HG02588 (cell line): ENCODE data around the gene UBC.
"Not testable (repeated sequence)": the region's sequence is repeated elsewhere in the genome, so short reads cannot be mapped to it uniquely, and the experiment has no call there.

Experiments used
- ATAC-seq: cut with Tn5 transposase; IDR thresholded peaks from one replicate; pipeline ENCODE4 v1.9.1; 2021; ENCODE audit warnings: mild to moderate bottlenecking, moderate library complexity; ENCODE audit not compliant: unreplicated experiment

The UBC gene

DNA sequence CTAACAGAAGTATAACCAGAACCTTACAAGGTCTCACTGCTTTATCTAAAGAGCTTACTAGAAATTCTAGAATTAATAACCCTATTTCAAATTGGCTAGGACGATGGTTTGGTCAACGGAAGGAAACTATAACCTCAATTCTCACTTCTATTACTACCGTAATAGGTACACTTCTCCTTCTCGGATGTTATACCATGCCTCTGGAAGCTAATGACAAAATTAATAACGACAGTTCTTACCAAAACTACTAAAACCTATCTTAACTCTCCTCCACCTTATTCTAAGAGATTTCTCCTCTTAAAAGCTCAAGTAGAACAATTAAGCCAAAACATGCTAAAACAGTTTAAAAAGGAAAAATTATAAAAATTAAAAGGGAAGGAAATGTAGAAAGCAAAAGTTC, 23.7 kb upstream of the UBC start:
- no peak for ATAC-seq

DNA sequence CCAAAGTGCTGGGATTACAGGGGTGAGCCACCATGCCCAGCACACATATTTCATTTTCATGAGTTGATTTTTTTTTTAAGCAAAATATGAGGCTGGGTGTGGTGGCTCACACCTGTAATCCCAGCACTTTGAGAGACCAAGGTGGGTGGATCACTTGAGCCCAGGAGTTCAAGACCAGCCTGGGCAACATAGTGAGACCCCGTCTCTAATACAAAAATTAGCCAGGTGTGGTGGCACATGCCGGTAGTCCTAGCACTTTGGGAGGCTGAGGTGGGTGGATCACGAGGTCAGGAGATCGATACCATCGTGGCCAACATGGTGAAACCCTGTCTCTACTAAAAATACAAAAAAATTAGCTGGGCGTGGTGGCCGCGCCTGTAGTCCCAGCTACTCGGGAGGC, 17.1 kb upstream of the UBC start:
- ATAC-seq, result not testable (repeated sequence)

DNA sequence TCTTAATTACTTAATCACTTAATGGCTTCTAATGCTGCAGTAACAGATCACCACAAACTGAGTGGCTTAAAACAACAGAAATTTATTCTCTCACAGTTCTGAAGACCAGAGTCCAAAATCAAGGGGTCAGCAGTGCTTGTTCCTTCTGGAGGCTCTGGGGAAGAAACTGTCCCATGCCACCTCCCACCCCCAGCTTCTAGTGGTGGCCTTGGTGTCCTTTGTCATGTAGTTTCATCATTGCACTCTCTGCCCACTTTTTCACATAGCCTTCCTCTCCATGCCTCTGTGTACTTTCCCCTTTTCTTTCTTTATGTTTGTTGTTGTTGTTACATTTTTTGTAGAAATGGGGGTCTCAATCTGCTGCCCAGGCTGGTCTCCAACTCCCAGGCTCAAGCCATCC, 16.1 kb upstream of the UBC start:
- no peak for ATAC-seq

DNA sequence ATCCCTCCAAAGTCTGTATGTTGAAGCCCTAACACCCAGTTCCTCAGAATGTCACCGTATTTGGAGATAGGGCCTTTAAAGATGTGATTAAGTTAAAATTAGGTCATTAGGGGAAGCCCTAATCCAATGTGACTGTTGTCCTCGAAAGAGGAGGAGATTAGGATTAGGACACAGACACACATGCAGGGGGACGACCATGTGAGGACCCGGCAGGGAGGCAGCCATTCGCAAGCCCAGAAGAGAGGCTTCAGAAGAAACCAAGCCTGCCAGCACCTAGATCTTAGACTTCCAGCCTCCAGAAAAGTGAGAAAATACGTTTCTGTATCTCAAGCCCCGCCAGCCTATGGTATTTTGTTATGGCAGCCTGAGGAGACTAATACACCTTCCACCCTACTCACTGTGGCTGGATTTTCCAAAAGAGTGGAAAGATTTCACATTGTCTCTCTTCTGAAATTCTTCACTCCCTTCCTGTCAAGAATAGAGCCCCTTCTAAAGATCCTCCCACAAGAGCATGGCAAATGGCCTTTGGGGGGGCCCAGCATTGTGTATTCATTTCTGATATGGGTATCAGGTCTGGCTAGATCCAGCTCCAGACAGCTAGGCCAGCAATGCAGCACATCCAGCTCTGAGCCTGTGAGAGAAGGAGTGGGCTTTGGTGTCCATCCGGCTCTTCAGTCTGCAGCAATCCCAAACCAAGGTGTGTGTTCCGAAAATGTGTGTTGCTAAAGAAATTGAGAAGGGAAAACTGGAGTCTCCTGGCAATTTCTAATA, 15.4 kb upstream of the UBC start:
- ATAC-seq, result no peak

DNA sequence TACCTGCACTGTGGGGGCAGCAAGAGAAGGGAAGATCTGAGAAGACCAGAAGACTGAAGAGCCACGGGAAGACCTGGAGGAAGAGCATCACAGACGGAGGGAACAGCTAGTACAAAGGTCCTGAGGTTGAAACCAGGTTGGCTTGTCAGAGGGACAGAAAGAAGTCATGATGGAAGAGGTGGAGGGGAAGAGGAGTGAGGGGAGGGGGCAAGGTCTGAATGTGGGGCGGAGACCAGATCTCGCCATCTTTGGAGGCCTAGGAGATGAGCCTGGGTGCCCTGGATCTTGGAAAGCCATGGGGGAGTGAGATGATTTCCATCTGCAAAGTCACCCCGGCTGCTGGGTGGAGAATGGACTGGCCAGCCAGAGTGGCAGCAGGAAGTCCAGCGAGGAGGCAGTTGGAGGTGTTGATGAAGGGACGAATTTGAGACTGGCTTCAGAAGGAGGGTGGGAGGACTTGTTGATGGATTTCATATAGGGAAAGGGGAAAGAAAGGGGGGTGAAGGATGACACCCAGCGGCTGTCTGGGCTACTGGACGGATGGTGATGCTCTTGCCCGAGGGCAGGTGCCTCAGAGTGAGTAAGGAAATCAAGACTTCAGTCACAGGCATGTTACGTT, 14.6 kb upstream of the UBC start:
- no peak for ATAC-seq

DNA sequence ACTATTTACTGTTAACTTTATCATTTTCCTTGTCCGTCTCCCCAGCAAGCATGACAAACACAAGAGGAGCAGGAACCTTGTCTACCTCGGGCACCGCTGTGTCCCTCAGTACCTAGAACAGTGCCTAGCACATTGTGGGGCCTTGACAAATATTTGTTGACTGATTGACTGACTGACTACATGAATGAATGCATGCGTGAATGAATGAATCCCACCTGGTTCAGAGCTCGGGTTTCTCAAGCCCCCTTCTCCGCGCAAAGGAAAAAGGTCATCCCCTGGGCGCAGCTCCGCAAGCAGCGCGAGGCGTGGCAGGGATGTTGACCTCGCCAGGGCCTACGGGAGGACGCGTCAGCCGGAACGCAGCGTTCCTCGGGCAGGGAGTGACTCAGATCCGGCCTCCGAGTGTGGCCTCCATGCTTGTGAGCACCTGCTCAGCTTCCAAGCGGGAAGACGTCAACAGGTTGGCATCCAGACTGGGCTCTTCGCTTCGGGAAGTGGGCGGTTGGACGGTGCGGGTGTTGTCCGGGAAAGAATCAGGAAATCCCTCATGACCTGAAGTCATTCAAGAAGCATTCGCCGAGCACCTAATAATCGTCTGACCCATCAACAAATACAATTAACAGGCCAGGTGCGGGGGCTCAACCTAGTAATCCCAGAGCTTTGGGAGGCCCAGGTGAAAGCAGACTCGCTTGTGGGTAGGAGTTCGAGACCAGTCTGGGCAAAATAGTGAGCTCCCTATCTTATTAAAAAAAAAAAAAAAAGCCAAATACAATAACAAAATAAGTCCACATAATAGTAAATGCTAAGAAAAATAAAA, 13.9 kb upstream of the UBC start:
- peak; percentile 32 for ATAC-seq

DNA sequence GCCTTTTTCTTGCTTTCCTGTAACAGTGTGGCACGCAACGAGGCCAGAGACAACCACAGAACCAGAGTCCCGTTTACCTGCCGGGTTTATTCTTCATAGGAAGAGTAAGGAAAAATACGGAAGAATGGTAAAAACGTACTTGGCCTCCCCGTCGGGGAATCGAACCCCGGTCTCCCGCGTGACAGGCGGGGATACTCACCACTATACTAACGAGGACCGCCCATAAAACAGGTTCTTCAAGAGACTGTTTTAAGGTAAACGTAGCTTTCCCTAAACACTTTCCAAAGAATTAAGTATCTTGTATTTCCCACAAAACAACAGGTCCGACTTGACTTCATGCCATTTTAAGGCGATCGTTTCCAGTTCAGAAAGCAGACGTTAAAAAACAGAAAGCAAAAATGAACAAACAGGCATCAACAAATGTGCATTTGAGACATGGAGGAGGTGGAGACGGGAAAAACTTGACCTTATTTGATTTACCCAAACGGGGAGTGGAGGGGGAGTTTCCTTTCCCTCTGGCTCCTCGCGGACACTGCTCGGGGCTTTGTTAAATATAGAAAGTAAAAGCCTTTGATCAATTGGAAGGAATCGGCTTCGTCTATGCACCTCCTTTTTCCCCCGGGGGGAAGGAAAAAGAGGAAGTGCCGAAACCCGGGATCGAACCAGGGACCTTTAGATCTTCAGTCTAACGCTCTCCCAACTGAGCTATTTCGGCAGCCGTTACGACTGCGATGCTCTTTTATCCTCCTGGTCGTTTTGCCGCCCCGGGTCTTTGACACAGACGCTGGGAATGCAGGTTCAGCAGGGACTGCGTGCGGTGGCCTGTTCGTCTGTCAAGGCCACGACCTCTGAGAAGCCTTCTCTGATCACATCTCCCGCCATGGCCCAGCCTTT, 13.0 kb upstream of the UBC start:
- ATAC-seq, result peak; percentile 62

DNA sequence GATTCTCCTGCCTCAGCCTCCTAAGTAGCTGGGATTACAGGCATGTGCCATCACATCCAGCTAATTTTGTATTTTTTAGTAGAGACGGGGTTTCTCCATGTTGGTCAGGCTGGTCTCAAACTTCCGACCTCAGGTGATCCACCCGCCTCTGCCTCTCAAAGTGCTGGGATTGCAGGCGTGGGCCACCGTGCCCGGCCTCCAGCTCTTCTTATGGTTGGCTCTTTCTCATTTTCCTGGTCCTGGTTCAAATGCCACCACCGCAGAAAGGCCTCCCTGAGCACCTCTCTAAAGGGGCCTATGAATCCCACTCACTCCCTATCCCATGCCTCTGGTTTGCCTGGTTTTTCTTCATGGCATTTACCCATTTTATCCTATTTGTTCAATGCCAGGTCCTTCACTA, 11.3 kb upstream of the UBC start:
- ATAC-seq, result not testable (repeated sequence)

DNA sequence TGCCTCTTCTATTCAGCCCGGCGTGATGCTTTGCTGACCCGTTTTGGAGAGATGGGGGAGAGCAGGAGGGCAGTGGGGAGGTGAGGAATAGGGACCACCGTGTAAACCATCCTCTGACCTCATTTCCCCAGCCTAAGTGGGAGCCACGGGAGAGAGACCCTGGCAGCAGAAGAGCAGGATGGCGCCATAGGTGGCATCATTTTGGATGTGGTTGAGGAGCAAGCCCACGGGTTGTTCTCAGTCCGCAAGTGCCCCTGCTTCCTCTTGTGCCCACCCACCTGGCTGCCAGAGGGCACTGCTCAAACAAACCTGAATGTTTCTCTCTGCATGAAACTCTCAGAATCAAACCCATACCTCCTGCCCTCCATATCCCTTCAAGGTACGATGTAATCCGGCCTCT, 10.7 kb upstream of the UBC start:
- ATAC-seq, result no peak

DNA sequence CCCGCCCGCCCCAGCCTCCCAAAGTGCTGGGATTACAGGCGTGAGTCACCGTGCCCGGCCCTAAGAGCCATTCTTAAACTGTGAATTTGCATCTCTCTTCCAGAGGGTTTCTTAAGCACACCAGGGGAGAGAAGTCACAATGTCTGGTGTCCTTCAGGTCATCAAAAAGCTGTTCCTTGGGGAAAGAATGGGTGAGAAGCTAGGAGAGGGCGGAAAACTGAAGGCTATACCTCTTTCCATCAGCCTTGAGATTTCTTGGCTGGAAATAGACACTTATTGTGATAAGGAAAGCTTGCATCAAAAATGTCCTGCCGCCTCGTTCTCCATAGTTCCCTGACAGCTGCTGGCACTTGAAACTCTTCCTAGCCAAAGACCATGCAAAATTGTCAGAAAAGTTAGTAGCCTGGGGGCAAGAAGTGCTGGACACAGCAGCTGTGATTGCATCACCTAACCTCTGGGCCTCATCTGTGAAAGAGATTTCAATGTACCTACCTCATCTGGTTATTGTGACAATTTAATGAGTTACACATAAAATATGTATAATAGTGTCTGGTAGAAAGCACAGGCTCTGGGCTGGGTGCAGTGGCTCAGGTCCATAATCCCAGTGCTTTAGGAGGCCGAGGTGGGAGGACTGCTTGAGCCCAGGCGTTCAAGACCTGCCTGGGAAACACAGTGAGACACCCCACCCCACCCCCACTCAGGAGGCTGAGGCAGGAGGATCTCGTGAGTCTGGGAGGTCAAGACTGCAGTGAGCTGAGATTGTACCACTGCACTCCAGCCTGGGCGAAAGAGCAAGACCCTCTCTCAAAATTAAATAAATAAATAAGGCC, 9.7 kb upstream of the UBC start:
- ATAC-seq, result no peak

DNA sequence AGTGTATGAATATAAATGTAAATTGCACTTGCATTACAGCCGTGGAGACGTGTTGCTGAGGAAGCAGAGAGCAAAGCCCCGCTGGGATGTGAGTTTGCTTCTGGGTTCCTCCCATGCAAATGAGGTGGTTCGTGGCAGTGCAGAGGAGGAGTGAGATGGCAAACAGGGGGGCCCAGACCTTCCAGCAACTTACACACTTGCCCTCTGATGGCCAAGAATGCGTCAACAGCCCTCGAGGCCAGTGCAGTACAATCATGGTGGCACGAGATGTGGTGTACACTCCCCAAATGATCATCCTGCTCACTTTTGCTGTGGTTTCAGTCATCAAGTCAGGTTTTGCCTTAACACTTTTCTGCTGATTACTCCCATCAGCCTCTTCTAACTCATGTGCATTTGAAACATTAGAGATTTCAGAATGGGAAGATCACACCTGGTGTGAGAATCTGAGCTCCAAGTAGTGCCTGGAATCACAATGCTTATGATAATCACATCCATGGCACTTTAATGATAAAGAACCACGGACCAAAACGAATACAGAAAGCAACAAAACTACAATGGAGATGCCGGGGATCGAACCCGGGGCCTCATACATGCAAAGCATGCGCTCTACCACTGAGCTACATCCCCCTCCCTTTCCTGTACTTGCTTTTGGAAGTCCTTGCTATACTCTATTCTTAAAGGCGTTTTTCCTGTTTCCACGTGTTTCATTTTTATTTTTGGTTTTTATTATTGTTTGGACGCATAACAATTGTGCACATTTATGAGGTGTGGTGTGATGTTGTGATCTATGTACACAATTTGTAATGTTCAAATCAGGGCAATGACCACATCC, 7.0 kb upstream of the UBC start:
- ATAC-seq, result peak; percentile 45

DNA sequence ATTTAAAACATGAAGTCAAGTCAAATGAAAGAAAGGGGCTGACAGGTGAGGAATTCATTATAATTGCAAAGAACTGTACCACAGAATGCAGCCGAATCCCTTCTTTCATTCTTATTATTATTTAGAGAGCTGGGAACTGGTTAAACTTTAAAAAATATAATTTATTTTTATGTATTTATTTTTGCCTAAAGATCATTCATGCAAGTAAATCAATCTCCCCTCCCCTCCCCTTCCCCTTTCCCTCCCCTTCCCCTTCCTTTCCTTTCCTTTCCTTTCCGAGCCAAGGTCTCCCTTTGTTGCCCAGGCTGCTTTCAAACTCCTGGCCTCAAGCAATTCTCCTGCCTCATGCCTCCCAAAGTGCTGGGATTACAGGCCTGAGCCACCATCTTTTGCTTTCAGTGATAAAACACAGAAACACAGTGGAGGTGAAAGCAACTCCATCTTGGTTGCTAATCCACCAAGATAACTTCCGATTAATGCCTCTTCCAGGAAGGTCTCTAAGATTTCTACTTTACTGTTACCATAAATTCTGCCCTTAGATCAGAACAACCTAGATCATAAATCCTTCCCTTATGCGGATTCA, 6.0 kb upstream of the UBC start:
- no peak for ATAC-seq

DNA sequence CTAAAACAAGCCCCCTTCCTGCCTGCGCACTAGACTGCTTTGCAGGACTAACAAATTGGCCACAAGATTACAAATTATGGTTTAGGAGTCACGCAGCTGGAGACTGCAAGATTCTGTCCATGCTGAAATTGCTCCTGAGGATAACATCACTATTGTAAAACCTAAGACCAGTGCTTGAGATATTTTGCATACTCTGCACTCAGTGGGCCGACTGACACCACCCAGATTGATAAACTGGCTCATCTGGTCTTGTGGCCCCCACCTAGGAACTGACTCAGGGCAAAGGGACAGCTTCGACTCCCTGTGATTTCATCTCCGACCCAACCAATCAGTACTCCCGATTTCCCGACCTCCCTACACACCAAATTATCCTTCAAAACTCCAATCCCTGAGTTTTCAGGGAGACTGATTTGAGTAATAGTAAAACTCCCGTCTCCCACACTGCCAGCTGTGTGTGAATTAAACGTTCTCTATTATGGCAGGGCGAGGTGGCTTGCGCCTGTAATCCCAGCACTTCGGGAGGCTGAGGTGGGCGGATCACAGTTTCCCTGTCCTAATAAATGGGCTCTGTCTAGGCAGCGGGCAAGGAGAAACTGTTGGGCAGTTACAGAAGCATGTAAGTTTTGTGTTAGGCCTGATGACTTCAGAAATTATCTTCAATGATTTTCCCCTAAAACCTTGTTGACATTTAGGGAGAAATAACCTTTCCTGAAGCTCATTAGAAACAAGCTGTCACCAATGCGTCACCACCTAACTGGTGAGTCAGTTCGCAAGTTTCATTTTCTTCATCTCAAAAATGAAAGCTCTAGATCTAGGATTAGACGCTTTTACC, 5.3 kb upstream of the UBC start:
- no peak for ATAC-seq

DNA sequence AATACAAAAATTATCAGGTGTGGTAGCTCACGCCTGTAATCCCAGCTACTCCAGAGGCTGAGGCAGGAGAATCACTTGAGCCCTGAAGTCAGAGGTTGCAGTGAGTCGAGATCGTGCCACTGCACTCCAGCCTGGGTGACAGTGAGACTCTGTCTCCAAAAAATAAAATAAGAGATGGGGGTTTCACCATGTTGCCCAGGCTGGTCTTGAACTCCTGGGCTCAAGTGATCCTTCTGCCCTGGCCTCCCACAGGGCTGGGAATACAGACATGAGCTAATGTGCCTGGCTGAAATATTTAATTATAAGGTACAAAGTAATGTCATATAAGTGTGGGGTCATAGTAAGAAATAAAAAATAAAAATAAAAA, 4.2 kb upstream of the UBC start:
- ATAC-seq, result not testable (repeated sequence)

DNA sequence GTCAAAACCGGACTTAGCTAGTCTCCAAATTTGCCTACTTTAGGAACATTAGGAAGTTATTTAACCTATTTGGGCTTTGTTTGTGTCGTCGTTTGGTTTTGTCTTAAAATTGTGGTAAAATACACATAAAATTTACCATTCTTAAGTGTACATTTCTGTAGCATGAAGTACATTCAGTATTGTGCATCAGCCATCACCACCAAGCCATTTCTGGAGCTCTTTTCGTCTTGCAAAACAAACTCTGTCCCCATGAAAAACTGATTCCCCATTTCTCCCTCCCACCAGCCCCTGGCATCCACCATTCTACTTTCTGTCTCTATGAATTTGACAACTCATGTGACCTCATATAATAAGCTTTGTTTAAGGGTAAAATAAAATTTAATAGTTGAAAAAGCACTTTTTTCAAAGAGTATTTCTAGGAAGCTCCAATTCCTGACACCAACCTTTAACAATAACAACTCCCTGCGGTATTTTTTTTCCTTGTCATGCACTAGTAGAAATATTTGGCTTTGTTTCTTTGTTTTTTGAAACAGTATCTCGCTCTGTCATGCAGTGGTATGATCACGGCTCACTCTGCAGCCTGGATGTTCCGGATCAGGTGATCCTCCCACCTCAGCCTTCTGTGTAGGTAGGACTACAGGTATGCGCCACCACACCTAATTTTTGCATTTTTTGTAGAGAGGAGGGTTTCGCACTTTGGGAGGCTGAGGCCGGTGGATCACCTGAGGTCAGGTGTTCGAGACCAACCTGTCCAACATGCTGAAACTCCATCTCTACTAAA, 3.6 kb upstream of the UBC start:
- no peak for ATAC-seq

DNA sequence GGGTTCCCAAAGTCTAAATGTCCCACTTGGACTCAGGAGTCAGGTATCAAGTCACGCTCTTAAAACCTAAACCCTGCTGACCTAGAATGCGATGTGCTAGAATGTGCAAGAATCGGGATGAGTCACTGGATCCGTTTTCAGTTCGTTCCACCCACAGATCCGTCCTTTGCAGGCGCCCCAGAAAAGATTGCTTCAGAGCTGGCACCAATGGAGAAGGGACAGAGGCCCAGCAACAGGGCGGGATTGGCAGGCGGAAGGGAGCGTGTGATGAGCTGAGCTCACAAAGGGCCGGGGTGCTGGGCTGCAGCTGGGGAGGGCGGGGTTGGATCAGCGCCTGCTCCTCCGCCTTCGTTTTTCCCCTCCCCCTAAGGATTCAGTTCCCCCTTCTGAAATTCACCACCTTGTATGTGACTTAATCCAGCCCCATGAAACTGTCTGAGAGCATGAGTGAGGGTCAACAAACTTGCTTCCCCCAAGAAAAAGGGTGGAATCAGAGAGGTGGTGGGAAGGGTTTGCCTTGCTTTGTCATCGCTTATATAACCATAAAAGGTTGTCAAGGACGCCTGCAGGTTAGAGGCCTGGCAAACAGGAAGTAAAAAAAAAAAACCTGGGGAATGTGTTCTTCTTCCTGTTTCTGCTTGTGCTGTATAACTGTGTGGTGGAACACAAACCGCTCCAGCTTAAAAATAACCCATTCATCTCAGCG, 2.8 kb upstream of the UBC start:
- ATAC-seq, result peak; percentile 46
